Breast epithelium (tissue), 3 donors: ENCODE measurements around the gene ITGB6.

ENCODE experiments used
- CTCF ChIP-seq, 3 donors: fragments of 450-650 bp; IDR thresholded peaks; one replicate each; pipeline ENCODE4 v1.5.1; 2016 to 2017; ENCODE audit warnings: antibody characterized with exemption in 3 of 3, mild to moderate bottlenecking in 3 of 3, moderate library complexity in 3 of 3
- POLR2A ChIP-seq: fragments of 450-650 bp; IDR thresholded peaks from one replicate; pipeline ENCODE4 v1.6.1; 2016; ENCODE audit warnings: antibody characterized with exemption, mild to moderate bottlenecking, moderate library complexity

DNA sequence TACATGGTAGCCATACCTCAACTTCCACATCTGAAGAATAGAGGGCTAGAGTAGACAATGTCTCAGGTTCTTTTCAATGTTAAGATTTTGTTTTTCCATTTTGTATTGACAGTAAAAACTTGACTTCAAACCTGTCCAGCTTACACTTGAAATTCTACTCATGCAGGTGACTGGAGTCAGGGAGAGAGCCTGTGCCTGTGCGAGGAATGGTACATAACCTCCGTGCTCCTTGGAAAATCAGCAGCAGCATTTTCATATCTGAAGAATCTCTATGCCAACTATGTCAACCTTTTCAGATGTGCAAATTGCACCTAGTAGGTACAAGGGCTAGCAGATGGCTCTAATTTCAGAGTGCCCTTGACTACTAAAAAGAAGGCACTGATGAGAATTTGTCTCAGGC lies 139.8 kb downstream of the ITGB6 start:
- TF ChIP-seq CTCF (IDR thresholded peaks at IDR 0.05) (no peak), POLR2A (no peak)
